Right forelimb (tissue), 1 donor: ENCODE results near the gene PTPRD.

Source experiments
- DNase-seq: peaks from one replicate; pipeline ENCODE4 v3.0.0-alpha.2; 2018

PTPRD gene

DNA sequence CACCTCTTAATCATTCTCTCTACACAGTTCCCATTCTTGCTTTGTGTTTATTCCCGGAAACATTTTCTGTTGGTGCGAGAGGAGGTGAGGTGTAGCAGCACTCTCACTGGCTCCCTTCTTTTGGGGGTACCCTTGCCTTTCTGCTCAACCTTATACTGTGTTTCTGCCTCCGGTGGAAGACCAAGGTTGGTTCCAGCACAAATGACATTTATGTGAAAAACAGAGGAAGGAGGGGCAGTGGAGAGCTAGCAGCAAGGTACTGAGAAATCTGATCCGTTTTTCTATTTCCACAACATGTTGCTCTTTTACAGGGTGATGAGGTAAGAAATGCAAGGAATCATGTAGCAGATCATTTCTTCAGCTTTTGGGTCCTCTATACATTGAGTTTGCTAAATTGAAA lies 2165.2 kb downstream of the PTPRD start:
- no peak for DNase-seq

DNA sequence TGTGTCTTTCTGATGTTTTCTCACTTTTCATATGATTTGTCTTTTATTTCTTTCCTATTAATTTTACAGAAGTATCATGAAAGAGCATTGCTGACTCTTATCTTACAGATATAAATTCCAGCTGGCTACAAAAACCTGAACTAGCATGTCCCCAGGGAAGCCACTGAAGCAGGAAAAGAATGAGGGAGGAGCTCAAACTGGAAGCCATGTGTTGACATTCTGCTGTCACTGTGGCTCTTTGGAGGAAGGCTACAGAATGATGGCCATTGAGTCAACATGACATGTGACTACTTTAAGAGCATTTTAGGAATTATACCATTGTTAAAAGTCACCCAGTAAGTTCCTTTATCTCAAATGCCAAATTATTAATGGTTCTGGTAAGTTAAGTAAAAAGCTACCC lies 2174.9 kb downstream of the PTPRD start:
- DNase-seq: no peak

- DNase-seq: no peak
Observed at GRCh38 chr9:8437259-8437658, 2175.5 kb downstream of the PTPRD start.

GRCh38 chr9:8436786-8437185 lies 2176.0 kb downstream of the PTPRD start:
- DNase-seq: no peak

DNA sequence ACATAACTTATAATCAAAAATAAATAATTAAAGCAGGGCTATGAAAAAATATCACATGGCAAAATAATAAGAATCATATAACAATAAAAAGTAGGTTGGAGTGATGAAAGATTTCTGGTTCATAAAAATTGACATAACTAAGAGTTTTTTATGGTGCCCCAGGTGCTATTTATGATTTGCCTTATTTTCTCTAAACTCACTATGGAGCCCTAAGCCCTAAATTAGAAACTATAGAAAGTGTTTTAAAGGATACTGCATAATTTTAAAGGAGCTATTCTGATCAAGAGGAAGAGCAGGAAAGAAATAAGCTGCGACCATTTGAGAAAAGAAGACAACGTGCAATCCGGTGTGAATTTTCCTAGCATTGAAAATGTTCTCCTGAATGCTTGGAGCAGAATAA lies 2178.2 kb downstream of the PTPRD start:
- DNase-seq: no peak

- no peak for DNase-seq
Observed at GRCh38 chr9:8432224-8432623, 2180.6 kb downstream of the PTPRD start.

DNA sequence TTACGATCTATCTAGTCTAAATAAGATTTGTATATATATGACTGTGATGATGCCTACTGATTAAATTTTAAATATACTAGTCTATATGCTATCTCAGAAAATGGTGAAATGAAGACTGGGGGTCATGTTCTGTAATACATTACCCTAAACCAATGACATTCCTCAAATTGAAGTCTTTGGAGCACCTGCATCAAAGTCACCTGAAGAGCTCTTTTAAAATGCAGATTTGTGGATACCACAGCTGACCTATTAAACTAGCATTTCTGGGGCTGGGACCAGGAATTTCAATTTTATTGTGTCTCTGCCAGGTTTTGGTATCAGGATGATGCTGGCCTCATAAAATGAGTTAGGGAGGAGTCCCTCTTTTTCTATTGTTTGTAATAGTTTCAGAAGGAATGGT lies 2181.3 kb downstream of the PTPRD start:
- DNase-seq: no peak

GRCh38 chr9:8430945-8431344 lies 2181.9 kb downstream of the PTPRD start:
- DNase-seq: no peak

GRCh38 chr9:8429768-8430167 lies 2183.0 kb downstream of the PTPRD start:
- no peak for DNase-seq

DNA sequence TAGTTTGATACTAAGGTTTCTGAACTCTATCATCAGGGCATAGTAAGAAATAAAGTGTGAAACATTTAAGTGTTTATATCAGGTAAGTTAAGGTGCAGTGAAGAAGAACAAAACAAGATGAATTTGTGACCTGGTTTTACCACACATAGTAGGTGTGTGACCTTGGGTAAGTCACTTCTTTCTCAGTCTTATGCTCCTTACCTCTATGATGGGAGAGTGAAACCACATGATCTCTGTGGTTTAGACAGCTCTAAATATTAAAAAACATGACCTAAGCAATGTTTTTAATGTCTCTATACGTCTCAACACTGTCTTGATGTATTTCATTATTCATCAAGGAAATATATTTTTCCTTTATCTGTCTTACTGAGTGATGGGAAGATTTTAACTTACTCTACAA lies 2183.6 kb downstream of the PTPRD start:
- no peak for DNase-seq

DNA sequence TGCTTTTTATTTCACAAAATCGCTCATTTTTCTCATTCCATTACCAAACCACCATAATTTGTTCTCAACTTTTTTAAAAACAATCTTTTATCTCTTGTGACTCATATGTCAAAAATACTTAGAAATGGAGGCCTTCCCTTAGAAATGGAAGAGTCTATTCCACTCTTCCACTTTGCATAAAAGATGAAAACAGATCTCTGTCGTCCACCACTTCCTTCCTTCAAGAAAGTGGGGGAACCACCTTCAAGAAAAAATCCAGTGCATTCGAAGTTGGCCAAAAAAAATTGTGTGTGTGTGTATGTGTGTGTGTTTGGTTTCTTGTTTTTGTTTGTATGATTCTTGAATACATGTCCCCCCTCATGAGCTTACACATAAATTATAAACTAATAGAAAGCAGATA lies 2184.4 kb downstream of the PTPRD start:
- DNase-seq: no peak

GRCh38 chr9:8424786-8425410 lies 2187.9 kb downstream of the PTPRD start:
- no peak for DNase-seq

DNA sequence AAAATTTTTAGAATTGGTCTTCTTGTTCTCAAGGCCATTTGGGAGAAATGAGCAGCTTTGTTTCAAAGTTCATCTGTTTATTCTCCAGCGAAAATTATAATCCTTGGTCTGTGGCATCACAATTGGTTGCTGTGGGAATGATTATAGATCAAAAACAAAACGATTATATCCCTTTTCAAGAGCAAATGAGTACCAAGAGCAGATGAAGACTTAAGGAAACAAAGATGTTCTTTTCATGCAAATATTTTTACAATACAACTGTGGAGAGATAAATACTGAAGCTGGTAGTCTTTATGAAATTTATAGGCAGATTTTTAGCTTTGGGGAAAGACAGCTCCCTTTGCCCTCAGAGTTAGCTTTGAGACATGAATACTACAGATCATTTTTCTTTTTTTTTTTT lies 2192.4 kb downstream of the PTPRD start:
- DNase-seq: no peak

- no peak for DNase-seq
Observed at GRCh38 chr9:8419596-8420275, 2193.1 kb downstream of the PTPRD start.

DNA sequence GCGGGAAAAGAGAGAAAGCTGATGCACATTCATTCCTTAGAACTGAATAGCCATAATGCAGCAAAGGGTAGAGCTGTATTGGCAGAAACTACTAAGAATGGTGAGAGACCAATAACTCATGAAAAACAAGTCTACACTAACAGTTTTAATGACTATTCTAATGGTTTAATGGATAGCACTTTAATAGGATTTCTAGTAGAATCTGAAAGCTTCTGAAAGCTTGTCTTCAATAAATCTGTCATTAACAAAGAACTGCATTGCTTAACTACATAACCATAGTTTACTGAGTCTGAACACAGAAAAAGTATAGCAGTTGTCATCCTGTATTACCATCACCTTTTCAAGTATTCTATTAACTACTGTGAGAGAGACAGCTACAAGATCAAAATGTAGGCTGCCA lies 2195.5 kb downstream of the PTPRD start:
- DNase-seq: no peak

DNA sequence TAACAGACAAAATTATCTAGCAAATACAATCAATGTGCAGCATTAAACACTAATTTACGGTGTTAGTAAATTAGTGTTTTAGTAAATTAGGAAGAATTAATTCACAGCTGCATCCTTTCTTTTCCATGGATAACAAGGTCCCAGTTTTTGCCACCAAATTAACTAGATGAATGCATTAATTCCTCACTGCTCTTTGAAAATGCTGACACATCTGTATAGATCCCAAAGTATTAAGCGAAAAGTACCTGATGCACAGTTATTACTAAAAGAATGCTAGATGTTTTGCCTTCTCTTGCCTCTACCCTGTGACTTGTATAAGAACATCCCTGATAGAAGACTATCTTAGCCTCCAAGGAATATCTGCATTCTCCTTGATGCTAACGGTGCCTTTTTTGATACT lies 2200.5 kb downstream of the PTPRD start:
- DNase-seq: no peak

- no peak for DNase-seq
Observed at GRCh38 chr9:8408575-8409190, 2204.1 kb downstream of the PTPRD start.

GRCh38 chr9:8401961-8402705 lies 2210.7 kb downstream of the PTPRD start:
- DNase-seq: no peak

DNA sequence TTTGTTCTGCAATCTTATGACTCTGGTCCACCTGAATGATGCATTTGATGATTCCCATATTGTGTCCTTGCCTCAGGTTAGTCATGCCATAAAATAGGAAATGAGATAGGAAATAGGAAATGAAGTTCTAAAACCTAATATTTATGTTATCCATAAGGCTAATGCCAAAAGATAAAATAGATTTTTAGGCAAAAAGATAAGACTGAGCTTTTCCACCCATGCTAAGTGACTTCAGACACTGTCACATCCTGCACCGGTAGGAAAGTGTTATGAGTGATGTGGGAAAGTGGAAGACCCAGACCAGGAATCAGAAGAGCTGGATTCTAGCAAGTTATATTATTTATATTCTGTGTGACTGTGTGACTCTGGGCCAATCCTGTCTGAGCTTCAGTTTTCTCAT lies 2212.4 kb downstream of the PTPRD start:
- DNase-seq: no peak

- no peak for DNase-seq
Observed at GRCh38 chr9:8395022-8395421, 2217.8 kb downstream of the PTPRD start.

DNA sequence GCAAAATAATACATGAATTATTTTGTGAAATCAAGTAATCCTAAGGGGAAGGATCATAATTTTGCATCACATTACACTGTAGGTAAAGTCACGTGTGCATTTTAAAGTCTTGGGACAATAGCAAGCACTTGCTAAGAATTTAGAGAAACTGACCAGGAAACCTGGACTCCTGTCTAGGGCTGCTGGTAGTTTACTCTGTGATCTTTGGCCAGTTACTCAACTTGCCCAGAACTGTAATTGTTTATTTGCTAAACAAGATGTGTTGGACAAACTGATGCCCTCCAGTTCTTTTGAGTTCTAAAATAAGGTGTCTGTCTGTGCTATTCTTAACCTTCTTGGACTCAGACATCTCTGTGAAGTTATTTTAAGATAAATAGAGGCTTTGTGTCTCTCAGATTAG lies 2218.5 kb downstream of the PTPRD start:
- DNase-seq: no peak

DNA sequence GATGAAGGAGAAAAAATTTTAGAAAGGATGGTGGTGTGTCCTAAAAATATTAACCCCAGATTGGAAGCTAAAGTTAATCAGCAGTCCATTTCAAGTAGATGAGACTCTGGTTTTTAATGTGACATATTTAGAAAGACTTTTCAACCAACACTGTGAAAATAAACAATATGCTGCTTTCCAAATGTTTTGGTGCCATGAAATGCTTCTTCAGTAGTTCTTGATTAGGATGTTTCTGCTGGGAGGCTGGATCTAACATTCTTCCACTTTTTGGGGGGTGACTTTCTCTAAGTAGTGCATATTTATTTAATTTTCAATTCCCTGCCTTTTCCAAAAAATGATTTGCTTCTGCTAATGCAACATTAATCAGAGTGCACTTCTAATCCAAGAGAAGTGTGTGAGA lies 2219.9 kb downstream of the PTPRD start:
- DNase-seq: no peak

- no peak for DNase-seq
Observed at GRCh38 chr9:8391566-8391965, 2221.2 kb downstream of the PTPRD start.

DNA sequence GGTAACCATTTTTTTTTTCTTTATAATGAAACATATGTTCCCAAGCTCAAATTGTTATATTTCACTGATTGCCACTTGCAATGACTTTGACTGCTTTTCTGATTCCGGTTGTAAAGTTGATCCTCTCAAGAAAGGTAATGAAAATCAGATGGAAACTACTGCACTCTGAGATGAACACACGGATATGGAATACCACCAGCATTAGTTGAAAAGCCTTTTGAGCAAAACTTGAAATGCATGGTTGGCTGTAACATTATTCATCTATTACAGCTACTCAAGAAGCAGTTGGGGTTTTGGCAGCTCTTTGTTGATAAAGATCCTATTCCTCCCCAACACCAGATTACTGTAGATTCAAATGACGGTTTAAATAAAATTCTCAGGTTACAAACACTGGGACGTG lies 2221.7 kb downstream of the PTPRD start:
- DNase-seq: no peak
